NK-92 (cell line): ENCODE results near the gene LTBP3.
A peak's percentile ranks its signal among the peaks of the same experiment; 100 is the strongest.

Experiments used
- DNase-seq: peaks from one replicate; lab custom pipeline; 2025; ENCODE audit not compliant: unreplicated experiment; lab: John Stamatoyannopoulos, UW

LTBP3 gene

DNA sequence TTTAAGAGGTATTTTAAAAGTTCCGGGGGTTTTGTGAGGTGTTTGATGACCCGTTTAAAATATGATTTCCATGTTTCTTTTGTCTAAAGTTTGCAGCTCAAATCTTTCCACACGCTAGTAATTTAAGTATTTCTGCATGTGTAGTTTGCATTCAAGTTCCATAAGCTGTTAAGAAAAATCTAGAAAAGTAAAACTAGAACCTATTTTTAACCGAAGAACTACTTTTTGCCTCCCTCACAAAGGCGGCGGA, 59.5 kb downstream of the LTBP3 start:
- DNase-seq, result no peak

DNA sequence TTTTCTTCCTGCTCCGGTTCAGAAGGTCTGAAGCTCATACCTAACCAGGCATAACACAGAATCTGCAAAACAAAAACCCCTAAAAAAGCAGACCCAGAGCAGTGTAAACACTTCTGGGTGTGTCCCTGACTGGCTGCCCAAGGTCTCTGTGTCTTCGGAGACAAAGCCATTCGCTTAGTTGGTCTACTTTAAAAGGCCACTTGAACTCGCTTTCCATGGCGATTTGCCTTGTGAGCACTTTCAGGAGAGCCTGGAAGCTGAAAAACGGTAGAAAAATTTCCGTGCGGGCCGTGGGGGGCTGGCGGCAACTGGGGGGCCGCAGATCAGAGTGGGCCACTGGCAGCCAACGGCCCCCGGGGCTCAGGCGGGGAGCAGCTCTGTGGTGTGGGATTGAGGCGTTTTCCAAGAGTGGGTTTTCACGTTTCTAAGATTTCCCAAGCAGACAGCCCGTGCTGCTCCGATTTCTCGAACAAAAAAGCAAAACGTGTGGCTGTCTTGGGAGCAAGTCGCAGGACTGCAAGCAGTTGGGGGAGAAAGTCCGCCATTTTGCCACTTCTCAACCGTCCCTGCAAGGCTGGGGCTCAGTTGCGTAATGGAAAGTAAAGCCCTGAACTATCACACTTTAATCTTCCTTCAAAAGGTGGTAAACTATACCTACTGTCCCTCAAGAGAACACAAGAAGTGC, 60.0 kb downstream of the LTBP3 start:
- DNase-seq, result no peak

DNA sequence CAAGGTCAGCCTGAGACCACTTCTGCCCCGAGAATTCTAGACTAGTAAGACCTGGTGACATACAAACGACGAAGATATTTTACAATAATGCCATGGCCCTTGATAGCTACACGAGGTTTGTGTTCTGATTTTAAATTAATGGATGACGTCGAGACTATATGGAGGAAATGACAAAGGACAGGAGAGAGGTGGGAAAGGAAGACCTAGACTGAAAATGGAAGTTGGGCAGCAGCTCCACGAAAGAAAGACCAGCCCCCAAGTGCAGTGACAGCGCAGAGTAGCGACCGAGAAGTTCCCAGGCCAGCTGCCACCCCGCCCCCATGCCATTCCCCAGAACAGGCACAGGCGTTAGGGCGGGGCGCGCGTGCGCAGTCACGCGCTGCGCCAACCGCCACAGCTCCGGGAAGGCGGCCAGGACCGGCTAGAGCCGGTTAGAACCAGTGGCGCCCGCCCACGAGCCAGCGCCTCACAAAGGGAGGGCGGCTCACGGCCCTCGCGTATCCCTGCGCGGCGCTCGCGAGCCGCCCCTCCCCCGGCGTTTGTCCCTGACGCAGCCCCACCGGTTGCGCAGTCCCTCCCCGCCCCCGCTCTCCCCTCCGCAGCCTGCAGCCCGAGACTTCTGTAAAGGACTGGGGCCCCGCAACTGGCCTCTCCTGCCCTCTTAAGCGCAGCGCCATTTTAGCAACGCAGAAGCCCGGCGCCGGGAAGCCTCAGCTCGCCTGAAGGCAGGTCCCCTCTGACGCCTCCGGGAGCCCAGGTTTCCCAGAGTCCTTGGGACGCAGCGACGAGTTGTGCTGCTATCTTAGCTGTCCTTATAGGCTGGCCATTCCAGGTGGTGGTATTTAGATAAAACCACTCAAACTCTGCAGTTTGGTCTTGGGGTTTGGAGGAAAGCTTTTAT, 60.8 kb downstream of the LTBP3 start:
- DNase-seq, result peak; percentile 80

DNA sequence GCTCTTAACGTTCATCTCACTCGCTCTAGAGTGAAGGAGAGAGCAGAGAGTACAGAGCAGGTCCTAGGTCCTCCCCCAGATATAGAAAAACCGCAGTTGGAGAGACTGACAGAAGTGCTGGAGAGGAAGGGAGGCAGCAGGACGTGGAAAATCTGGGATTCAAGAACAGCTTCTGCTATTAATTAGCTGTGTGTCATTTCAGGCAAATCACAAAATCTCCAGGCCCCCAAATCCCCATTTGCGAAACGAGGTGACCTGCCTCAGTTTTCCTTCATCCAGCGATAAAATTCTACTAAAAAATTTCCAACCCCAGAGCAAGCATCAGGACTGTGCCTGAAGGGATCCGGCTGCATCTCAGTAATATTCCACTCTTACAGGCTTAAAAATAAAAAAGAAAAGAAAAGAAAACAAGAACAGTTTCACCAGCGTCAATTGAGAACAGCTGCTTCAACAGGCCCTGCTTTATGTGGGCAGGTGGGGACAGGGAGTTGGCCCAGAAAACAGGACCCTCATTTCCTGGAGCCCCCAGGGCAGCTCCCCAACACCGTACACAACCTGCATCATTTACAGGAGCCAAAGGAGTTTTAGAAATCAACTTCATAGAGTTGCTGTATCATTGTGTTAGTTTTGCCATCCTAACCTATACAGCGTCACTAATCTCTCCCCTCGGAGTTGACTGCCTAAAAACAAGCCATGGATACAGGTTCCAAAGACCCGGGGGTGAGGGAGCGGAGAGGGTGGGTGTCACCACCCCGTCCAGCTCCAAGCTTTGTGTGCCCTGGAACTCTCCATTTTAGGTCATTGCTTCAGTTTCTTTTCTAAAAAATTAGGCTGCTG, 61.6 kb downstream of the LTBP3 start:
- no peak for DNase-seq

DNA sequence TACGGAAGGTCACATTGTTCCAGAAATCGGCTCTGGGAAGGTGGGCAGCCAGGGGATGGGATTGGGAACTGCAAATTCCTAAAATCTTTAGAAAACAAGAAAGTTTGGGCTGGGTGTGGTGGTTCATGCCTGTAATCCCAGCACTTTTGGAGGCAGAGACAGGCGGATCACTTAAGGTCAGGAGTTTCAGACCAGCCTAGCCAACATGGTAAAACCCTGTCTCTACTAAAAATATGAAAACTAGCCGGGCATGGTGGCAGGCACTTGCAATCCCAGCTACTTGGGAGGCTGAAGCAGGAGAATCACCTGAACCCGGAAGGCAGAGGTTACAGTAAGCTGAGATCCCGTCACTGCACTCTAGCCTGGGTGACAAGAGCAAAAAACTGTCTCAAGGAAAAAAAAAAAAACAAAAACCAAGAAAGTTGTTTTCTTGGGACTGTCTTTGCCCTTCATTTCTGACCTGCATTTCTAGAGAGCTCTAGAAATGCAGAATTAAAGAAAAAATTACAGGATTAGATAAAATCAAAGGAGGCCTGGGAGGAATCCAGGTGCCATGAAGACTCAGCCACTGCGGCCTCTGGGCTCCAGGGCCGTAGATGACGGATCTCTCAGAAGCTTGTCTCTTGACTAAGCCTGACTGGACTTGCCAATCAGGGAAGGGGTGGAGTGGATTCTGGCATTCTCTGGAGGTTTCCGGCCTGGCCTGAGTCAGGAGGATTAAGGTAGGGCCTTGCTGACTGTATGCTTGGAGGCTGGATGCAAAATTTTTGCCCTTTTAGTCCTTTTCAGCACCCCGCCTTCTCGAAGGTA, 64.6 kb downstream of the LTBP3 start:
- no peak for DNase-seq

DNA sequence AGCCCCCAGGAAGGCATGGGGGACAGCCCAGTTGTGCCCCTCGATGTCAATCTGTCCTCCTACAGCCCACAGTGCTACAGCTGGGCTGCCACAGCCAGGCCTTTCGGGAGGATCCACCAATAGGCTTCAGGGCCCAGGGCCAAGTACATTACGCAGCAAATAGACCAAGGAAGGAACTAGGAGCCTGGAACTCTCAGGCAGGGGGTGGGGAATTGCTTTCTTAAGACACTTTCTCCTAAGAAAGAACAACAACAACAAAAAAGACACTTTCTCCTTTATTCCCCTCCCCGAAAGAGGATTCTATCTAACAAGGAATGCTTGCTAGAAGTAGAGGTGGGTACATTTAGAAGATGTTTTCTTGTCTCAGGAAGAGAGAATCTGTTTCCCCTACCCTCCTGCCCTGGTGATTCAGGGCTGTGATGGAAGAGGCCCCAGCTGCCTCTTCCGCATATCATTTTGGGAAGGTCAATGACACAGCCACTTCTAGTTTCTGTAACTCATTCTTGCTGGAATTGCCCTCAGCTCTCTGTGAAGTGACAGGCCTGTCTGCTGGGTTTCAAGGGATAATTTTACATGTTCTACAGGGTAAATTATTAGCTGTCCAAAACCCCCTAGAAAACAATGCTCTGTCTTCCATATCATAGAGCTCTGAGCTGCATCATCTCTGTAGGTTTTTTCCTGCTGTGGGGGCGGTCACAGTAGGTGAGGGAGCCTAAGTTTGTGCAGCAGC, 65.4 kb downstream of the LTBP3 start:
- DNase-seq, result no peak

DNA sequence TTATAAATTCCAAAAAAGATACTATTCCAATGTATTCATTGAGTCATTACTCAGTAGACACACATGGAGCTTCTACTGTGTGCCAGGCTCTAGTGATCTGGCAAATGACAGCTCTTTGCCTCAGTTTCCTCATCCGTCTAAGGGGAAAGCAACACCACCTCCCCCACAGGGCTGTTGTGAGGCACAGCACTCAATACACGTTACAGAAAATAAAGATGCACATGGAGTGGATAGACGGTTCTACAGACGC, 65.8 kb downstream of the LTBP3 start:
- DNase-seq, result no peak

DNA sequence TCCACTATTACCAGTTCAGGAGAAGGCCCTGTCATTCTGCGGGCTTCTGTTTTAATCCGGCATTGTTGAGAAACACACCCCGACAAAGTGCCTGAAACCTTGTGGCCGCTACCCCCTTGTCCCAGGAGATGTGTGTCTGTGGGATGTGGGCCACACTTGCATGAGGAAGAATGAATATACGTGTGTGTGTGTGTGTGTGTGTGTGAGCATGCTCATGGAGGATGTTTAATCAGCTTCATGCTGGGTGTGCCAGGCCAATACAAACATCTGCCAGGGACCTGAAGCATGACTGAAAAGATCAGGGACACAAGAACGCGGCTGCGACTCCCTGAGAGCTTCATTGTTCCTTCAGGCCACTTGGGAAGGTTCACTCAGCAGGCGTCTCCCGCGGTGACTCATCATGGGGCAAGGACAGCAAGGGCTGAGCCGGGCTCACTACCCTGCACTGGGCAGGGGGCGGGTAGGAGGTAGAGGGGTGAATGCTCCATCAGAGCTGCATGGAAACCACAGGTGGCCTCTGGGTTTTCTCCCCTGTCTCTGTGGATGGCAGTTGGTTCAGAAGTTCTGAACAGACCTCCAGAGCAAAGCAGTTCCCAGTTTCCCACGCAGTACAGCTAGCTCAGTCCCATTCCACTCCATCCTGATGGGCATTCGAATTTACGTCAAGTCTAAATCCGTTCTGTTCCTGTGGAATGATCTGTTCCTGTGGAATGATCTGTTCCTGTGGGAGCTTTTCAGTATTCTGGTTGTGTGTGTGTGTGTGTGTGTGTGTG, 66.4 kb downstream of the LTBP3 start:
- DNase-seq, result no peak

DNA sequence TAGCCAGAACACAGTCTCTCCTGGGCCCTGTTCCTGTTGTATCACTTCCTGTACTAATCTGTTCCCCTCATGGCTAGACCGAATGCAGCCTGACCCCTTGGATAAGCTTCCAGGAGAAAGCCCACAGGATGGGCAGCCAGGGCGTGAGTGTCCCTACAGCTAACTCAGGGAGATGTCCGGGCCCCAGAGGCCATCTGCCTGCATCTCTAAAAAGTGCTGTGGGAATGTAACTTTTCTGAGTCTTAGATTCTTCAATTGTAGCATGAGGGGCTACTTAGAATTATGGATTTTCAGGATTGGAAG, 67.0 kb downstream of the LTBP3 start:
- DNase-seq, result no peak

DNA sequence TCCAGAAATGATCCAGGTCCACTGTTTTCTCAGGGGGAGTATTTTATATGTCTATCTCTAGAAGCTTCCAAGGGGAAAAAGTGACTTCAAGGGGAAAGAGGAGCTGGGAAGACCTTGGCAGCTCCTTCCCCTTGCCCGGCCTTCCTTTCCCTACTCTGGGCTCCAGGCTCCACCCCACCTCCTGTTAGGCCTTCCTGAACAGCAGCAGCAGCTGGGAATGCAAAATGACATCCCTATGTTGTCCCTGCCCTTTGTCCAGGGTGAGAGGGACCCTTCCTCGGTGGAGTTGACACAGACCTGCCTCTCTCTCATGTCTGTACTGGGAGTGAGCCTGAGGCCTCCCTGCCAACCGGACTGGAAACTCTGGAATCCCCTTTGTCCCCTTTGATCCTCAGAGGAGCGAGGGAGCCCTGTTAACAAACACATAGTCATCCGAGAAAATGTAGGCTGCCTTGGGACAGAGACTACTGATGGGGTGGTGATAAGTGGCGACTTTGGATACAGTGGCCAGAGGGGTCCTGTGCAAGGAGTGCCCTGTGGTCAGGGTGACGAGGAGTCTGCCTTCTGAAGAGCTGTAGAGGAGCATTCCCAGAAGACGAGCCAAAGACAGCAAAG, 68.3 kb downstream of the LTBP3 start:
- no peak for DNase-seq

DNA sequence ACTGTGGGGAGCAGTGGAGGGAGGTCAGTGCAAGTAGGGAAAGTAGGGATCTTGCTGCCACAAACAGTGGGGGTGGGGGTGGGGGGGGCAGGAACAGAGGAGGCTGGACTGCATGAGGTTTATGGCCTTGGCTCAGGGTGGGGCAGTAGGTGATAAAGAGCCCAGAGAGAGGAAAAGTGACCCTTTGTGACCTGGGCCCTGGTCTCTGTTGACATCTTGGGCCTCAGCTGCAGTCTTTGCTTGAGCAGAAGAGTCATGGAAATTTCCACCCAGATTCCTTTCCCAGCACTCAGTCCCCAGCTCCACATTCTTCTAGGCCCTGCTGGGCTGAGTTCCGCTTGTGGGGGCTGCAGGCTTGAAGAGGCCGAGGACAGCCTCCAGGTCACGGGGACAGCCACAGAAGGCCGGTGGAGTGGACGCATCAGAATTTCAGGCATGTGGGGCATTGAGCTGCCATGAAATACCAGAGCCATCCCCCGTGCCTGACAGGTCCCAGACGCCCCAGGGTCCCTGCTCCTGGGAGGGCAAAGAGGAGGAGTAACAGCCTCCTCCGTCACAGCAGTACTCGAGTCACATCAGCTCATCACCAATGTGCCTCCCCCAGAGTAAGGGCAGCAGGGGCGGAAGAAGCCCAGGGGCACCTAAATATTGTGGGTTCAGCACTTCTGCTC, 69.0 kb downstream of the LTBP3 start:
- DNase-seq, result no peak
